MM.1S (cell line): ENCODE measurements around the gene CCDC177.

Experiments used
- DNase-seq: peaks from one replicate; pipeline ENCODE4 v3.0.0-alpha.2; 2015
- H2AFZ ChIP-seq: fragments of 300-600 bp; sonication (generic); 2 replicates; pipeline ENCODE4 v1.6.0; 2016; ENCODE audit warnings: antibody characterized with exemption, low read length
- H3F3A ChIP-seq: fragments of 300-600 bp; sonication (generic); 2 replicates; pipeline ENCODE4 v1.6.1; 2016; ENCODE audit warnings: mild to moderate bottlenecking, antibody characterized with exemption, low read length, moderate library complexity, mixed read lengths; ENCODE audit not compliant: insufficient read depth
- H3K27ac ChIP-seq: fragments of 300-600 bp; sonication (generic); 2 replicates; pipeline ENCODE4 v1.5.1; 2016; ENCODE audit warnings: mild to moderate bottlenecking, low read length
- H3K27me3 ChIP-seq: fragments of 300-600 bp; sonication (generic); replicated peaks from 2 replicates; pipeline ENCODE4 v1.6.0; 2016; ENCODE audit warnings: low read length; ENCODE audit not compliant: insufficient read depth
- H3K36me3 ChIP-seq: fragments of 300-600 bp; sonication (generic); replicated peaks from 2 replicates; pipeline ENCODE4 v1.6.1; 2016; ENCODE audit warnings: mild to moderate bottlenecking, low read length, mixed read lengths; ENCODE audit not compliant: insufficient read depth
- H3K4me1 ChIP-seq: fragments of 300-600 bp; sonication (generic); 2 replicates; pipeline ENCODE4 v1.6.1; 2016; ENCODE audit warnings: low read length, mixed read lengths
- H3K4me2 ChIP-seq: fragments of 300-600 bp; sonication (generic); 2 replicates; pipeline ENCODE4 v1.6.0; 2016; ENCODE audit warnings: low read depth, low read length
- H3K4me3 ChIP-seq: fragments of 300-600 bp; sonication (generic); 2 replicates; pipeline ENCODE4 v1.5.1; 2016; ENCODE audit warnings: low read length, mixed read lengths
- H3K79me2 ChIP-seq: fragments of 300-600 bp; sonication (generic); 2 replicates; pipeline ENCODE4 v1.6.1; 2016; ENCODE audit warnings: mixed run types, low read length, mixed read lengths
- H3K9ac ChIP-seq: fragments of 300-600 bp; sonication (generic); 2 replicates; pipeline ENCODE4 v1.6.1; 2016; ENCODE audit warnings: low read length, mixed read lengths
- H3K9me2 ChIP-seq: fragments of 300-600 bp; sonication (generic); replicated peaks from 2 replicates; pipeline ENCODE4 v1.6.1; 2016; ENCODE audit warnings: mild to moderate bottlenecking, low read length, mixed read lengths; ENCODE audit not compliant: insufficient read depth
- H3K9me3 ChIP-seq: fragments of 300-600 bp; sonication (generic); replicated peaks from 2 replicates; pipeline ENCODE4 v1.6.1; 2016; ENCODE audit warnings: mild to moderate bottlenecking, low read length, mixed read lengths; ENCODE audit not compliant: insufficient read depth
- H4K20me1 ChIP-seq: fragments of 300-600 bp; sonication (generic); 2 replicates; pipeline ENCODE4 v1.6.1; 2016; ENCODE audit warnings: mild to moderate bottlenecking, low read length, moderate library complexity, mixed read lengths; ENCODE audit not compliant: insufficient read depth
- EZH2 ChIP-seq: fragments of 300-600 bp; sonication (generic); optimal IDR thresholded peaks from 2 replicates; pipeline ENCODE3; 2017; ENCODE audit warnings: low read depth, mild to moderate bottlenecking, antibody characterized with exemption, low read length, mixed read lengths
- EZH2phosphoT487 ChIP-seq: fragments of 300-600 bp; sonication (generic); IDR thresholded peaks from 2 replicates; pipeline ENCODE4 v1.6.1; 2018; ENCODE audit warnings: antibody characterized with exemption, low read length
- TF ChIP-seq, protein P1 (sequence below): fragments of 300-600 bp; sonication (generic); IDR thresholded peaks from 2 replicates; pipeline ENCODE4 v1.5.1; 2016; ENCODE audit warnings: antibody characterized with exemption, low read length, mixed read lengths

The CCDC177 gene

DNA sequence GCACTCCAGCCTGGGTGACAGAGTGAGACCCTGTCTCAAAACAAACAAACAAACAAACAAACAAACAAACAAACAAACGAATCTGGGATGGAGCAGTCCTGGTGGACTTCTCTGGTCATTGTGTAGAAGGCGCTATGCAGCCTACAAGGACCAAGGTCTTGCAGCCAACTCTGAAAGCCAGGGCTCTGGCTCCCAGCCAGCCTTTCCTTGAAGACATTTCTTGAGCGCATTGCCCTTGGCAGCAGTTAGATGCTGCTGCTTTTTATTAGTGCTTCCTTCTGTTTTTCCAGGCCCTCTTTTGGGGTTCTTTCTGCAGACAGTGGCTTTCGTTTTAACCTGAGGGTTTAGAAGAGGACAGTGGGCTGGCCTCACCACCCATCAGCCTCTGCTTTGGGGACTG, 20.2 kb downstream of the CCDC177 start:
- H3K36me3 ChIP-seq, result no peaks in the 10 kb centered on the region
- no peak overlapping the region for H3K9ac ChIP-seq
- H3K4me1 ChIP-seq, result no peaks in the 10 kb centered on the region
- no peaks in the 10 kb centered on the region for H3K9me2 ChIP-seq
- no peaks in the 10 kb centered on the region for H3F3A ChIP-seq
- no peak overlapping the region for H3K4me2 ChIP-seq
- H4K20me1 ChIP-seq, result no peaks in the 10 kb centered on the region
- no peak for DNase-seq
- no peak overlapping the region for H3K27ac ChIP-seq
- H3K27me3 ChIP-seq, result no peaks in the 10 kb centered on the region
- TF ChIP-seq EZH2 (no peak), EZH2phosphoT487 (no peak)
- TF ChIP-seq, protein P1, sequence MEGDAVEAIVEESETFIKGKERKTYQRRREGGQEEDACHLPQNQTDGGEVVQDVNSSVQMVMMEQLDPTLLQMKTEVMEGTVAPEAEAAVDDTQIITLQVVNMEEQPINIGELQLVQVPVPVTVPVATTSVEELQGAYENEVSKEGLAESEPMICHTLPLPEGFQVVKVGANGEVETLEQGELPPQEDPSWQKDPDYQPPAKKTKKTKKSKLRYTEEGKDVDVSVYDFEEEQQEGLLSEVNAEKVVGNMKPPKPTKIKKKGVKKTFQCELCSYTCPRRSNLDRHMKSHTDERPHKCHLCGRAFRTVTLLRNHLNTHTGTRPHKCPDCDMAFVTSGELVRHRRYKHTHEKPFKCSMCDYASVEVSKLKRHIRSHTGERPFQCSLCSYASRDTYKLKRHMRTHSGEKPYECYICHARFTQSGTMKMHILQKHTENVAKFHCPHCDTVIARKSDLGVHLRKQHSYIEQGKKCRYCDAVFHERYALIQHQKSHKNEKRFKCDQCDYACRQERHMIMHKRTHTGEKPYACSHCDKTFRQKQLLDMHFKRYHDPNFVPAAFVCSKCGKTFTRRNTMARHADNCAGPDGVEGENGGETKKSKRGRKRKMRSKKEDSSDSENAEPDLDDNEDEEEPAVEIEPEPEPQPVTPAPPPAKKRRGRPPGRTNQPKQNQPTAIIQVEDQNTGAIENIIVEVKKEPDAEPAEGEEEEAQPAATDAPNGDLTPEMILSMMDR, result no peak
- no peak overlapping the region for H2AFZ ChIP-seq
- H3K79me2 ChIP-seq, result no peaks in the 10 kb centered on the region
- H3K4me3 ChIP-seq, result no peak overlapping the region
- H3K9me3 ChIP-seq, result no peaks in the 10 kb centered on the region

DNA sequence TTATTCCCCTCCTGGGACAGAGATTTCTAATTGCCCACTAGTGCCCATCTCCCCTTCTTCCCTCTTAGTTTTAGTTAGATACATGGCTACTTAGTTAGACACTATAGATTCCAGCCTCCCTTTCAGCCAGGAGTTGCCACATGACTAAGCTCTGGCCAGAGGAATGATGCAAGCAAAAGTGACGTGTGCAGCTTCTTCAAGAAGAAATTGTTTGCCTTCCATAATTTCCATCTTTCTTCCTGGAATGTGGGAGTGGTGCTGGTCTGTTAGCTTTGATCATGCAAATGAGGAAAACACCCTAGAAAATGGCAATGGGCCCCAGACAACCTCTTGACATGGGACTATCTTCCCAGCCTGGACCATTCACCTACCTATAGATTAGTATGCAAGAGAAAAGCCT, 21.4 kb downstream of the CCDC177 start:
- Histone ChIP-seq H3K4me2 (no peak overlapping the region), H3K9me2 (no peaks in the 10 kb centered on the region), H3F3A (no peaks in the 10 kb centered on the region), H2AFZ (no peak overlapping the region), H3K4me1 (no peaks in the 10 kb centered on the region), H3K36me3 (no peaks in the 10 kb centered on the region), H4K20me1 (no peaks in the 10 kb centered on the region), H3K27me3 (no peaks in the 10 kb centered on the region), H3K4me3 (no peak overlapping the region), H3K27ac (no peak overlapping the region), H3K9me3 (no peaks in the 10 kb centered on the region), H3K9ac (no peak overlapping the region), H3K79me2 (no peaks in the 10 kb centered on the region)
- no peak for DNase-seq
- TF ChIP-seq EZH2 (no peak), EZH2phosphoT487 (no peak)
- TF ChIP-seq, protein P1, result no peak

DNA sequence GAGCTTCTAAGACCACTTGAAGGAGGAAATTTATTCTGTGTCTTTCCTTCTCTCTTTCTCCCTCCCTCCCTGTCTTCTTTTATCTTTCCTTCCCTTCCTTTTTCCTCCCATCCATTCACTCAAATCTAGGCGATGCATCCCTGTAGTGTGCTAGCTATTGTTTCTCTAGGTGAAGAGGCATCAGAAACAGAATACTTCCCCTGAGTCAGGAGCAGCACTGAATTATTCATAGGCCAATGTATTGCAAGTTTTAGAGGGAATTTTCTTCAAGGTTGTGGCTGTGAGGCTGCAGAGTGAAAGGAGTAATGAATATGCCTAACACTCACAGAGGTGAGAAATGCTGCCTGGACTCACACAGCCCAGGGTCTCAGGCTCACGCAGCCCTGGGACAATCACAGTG, 23.2 kb downstream of the CCDC177 start:
- TF ChIP-seq EZH2 (no peak), EZH2phosphoT487 (no peak)
- TF ChIP-seq, protein P1, result no peak
- H3K79me2 ChIP-seq, result no peaks in the 10 kb centered on the region
- H3K9ac ChIP-seq, result no peak overlapping the region
- DNase-seq, result no peak
- H3K9me2 ChIP-seq, result no peaks in the 10 kb centered on the region
- H3K27ac ChIP-seq, result no peak overlapping the region
- no peak overlapping the region for H3K4me2 ChIP-seq
- no peak overlapping the region for H3K4me3 ChIP-seq
- H3K9me3 ChIP-seq, result no peaks in the 10 kb centered on the region
- H4K20me1 ChIP-seq, result no peaks in the 10 kb centered on the region
- H3K36me3 ChIP-seq, result no peaks in the 10 kb centered on the region
- H3K27me3 ChIP-seq, result no peaks in the 10 kb centered on the region
- H2AFZ ChIP-seq, result no peak overlapping the region
- H3F3A ChIP-seq, result no peaks in the 10 kb centered on the region
- H3K4me1 ChIP-seq, result no peaks in the 10 kb centered on the region
